Loucy (cell line): ENCODE results near the gene CDH22.

Experiments
- H2AFZ ChIP-seq: fragments of 200-600 bp; sonication (generic); 2 replicates; pipeline ENCODE4 v1.6.0; 2016; ENCODE audit warnings: antibody characterized with exemption, mild to moderate bottlenecking, low read length, moderate library complexity
- H3F3A ChIP-seq: fragments of 200-600 bp; 2 replicates; pipeline ENCODE4 v1.6.0; 2016; ENCODE audit warnings: antibody characterized with exemption, low read depth, mild to moderate bottlenecking
- H3K27me3 ChIP-seq: fragments of 200-600 bp; sonication (generic); 2 replicates; pipeline ENCODE4 v1.6.1; 2014; ENCODE audit warnings: low read length, mild to moderate bottlenecking; ENCODE audit not compliant: insufficient read depth, poor library complexity, severe bottlenecking
- H3K36me3 ChIP-seq: fragments of 200-600 bp; sonication (generic); 2 replicates; pipeline ENCODE4 v1.6.1; 2016; ENCODE audit warnings: low read length; ENCODE audit not compliant: insufficient read depth
- H3K4me1 ChIP-seq: fragments of 200-600 bp; sonication (generic); 2 replicates; pipeline ENCODE4 v1.5.1; 2014; ENCODE audit warnings: low read length, mild to moderate bottlenecking; ENCODE audit not compliant: insufficient read depth, poor library complexity, severe bottlenecking
- H3K4me2 ChIP-seq: fragments of 200-600 bp; sonication (generic); 2 replicates; pipeline ENCODE4 v1.6.0; 2014; ENCODE audit warnings: antibody characterized with exemption, low read length, low read depth, mild to moderate bottlenecking; ENCODE audit not compliant: poor library complexity, severe bottlenecking
- H3K4me3 ChIP-seq: fragments of 200-600 bp; sonication (generic); 2 replicates; pipeline ENCODE4 v1.5.1; 2014; ENCODE audit warnings: low read length, mild to moderate bottlenecking, mixed read lengths; ENCODE audit not compliant: poor library complexity, severe bottlenecking
- H3K79me2 ChIP-seq: fragments of 200-600 bp; sonication (generic); 2 replicates; pipeline ENCODE4 v1.6.1; 2014; ENCODE audit warnings: low read length; ENCODE audit not compliant: insufficient read depth
- H3K9ac ChIP-seq: fragments of 200-600 bp; sonication (generic); 2 replicates; pipeline ENCODE4 v1.6.0; 2014; ENCODE audit warnings: mild to moderate bottlenecking, low read depth, low read length, moderate library complexity; ENCODE audit not compliant: poor library complexity, severe bottlenecking
- H3K9me2 ChIP-seq: fragments of 200-600 bp; sonication (generic); replicated peaks from 2 replicates; pipeline ENCODE4 v1.6.1; 2016; ENCODE audit warnings: low read depth, low read length, mixed read lengths
- H3K9me3 ChIP-seq: fragments of 200-600 bp; sonication (generic); 2 replicates; pipeline ENCODE4 v1.6.1; 2014; ENCODE audit warnings: mild to moderate bottlenecking, antibody characterized with exemption, low read length, low read depth; ENCODE audit not compliant: insufficient read depth
- H4K20me1 ChIP-seq: fragments of 200-600 bp; sonication (generic); 2 replicates; pipeline ENCODE4 v1.6.0; 2014; ENCODE audit warnings: antibody characterized with exemption, low read length, mild to moderate bottlenecking; ENCODE audit not compliant: insufficient read depth, poor library complexity, severe bottlenecking
- EZH2phosphoT487 ChIP-seq: fragments of 200-600 bp; IDR thresholded peaks from 2 replicates; pipeline ENCODE4 v1.6.1; 2018; ENCODE audit warnings: antibody characterized with exemption, mild to moderate bottlenecking, moderate library complexity, borderline replicate concordance
- TF ChIP-seq, protein P1 (sequence below): fragments of 200-600 bp; sonication (generic); conservative IDR thresholded peaks from 2 replicates; pipeline ENCODE4 v1.5.1; 2014; ENCODE audit warnings: mild to moderate bottlenecking, antibody characterized with exemption, low read length

CDH22 gene

DNA sequence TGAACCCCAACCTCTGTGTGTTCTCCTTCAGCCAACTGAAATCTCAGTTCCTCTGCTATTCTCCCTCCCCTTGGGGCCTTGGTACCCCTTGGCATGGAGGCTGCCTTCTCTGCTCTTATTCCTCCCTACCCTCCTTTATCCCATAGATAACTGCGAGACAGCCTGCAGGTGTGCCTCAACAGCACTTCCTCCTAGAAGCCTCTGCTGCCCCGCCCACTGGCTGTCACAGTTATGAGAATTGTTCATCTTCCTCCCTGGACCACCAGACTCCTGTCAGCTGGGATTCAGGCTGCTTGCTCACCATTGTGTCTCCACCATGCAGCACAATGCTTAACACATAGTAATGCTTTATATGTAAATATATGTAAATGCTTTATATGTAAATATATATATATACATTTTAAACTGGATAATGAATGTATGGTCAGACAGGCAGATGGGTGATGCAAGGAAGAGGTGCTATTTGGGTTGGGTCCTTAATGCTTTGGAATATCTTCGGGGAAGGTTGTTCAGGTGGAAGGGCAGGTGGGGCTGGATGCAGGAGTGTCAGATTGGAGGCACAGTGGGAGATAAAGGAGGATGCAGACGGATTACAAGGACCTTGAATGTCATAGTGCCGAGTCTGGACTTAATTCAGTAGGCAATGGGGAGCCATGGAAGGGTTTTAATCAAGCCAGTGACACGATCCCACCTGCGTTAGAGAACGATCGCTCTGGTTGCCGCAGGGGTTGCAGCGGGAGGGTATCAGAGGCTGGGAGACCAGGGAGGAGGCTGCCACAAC, 4.9 kb downstream of the CDH22 start:
- Histone ChIP-seq H3K9ac (no peak overlapping the region), H3K27me3 (no peaks in the 10 kb centered on the region), H3K9me2 (no peaks in the 10 kb centered on the region), H3K79me2 (no peaks in the 10 kb centered on the region), H3F3A (no peaks in the 10 kb centered on the region), H3K4me2 (no peak overlapping the region), H3K36me3 (no peaks in the 10 kb centered on the region), H3K4me3 (no peak overlapping the region), H4K20me1 (no peaks in the 10 kb centered on the region), H3K4me1 (no peaks in the 10 kb centered on the region), H2AFZ (no peak overlapping the region), H3K9me3 (no peaks in the 10 kb centered on the region)
- TF ChIP-seq, protein P1, sequence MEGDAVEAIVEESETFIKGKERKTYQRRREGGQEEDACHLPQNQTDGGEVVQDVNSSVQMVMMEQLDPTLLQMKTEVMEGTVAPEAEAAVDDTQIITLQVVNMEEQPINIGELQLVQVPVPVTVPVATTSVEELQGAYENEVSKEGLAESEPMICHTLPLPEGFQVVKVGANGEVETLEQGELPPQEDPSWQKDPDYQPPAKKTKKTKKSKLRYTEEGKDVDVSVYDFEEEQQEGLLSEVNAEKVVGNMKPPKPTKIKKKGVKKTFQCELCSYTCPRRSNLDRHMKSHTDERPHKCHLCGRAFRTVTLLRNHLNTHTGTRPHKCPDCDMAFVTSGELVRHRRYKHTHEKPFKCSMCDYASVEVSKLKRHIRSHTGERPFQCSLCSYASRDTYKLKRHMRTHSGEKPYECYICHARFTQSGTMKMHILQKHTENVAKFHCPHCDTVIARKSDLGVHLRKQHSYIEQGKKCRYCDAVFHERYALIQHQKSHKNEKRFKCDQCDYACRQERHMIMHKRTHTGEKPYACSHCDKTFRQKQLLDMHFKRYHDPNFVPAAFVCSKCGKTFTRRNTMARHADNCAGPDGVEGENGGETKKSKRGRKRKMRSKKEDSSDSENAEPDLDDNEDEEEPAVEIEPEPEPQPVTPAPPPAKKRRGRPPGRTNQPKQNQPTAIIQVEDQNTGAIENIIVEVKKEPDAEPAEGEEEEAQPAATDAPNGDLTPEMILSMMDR: no peak
- no peak for TF ChIP-seq EZH2phosphoT487

DNA sequence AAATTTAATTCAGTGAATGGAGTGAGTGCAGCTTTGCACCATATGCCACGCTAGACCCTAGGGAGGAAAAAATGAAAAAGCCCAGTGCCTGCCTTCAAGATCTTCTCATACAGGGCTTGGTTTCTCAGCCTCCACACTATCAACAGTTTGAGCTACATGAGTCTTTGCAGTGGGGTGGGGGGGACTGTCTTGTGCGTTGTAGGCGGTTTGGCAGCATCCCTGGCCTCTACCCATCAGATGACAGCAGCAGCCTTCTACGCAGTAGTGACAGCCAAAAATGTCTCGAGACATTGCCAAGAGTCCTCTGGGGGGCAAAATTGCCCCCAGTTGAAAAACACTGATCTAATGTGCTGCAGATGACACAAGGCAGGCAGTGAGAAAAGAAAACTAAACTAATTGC, 6.2 kb downstream of the CDH22 start:
- Histone ChIP-seq H3K4me2 (no peak overlapping the region), H4K20me1 (no peaks in the 10 kb centered on the region), H3K4me1 (no peaks in the 10 kb centered on the region), H3K9ac (no peak overlapping the region), H3K9me3 (no peaks in the 10 kb centered on the region), H3K79me2 (no peaks in the 10 kb centered on the region), H3K27me3 (no peaks in the 10 kb centered on the region), H3K36me3 (no peaks in the 10 kb centered on the region), H2AFZ (no peak overlapping the region), H3K9me2 (no peaks in the 10 kb centered on the region), H3F3A (no peaks in the 10 kb centered on the region), H3K4me3 (no peak overlapping the region)
- TF ChIP-seq EZH2phosphoT487: no peak
- TF ChIP-seq, protein P1: no peak

GRCh38 chr20:46300281-46300680, 8.0 kb downstream of the CDH22 start:
- Histone ChIP-seq H3F3A (no peaks in the 10 kb centered on the region), H3K4me1 (no peaks in the 10 kb centered on the region), H3K4me2 (no peak overlapping the region), H2AFZ (no peak overlapping the region), H3K27me3 (no peaks in the 10 kb centered on the region), H3K36me3 (no peaks in the 10 kb centered on the region), H3K9ac (no peak overlapping the region), H3K9me2 (no peaks in the 10 kb centered on the region), H3K9me3 (no peaks in the 10 kb centered on the region), H3K79me2 (no peaks in the 10 kb centered on the region), H3K4me3 (no peak overlapping the region), H4K20me1 (no peaks in the 10 kb centered on the region)
- TF ChIP-seq EZH2phosphoT487: no peak
- TF ChIP-seq, protein P1: no peak
